Astrocyte of the spinal cord (primary cell): ENCODE data around the gene BTBD16.

Source experiments
- DNase-seq: peaks from one replicate; pipeline ENCODE4 v3.0.0; 2011; ENCODE audit warnings: low read depth, low spot score
- H3K4me3 ChIP-seq: 2 replicates; pipeline ENCODE4 v1.5.1; 2011; ENCODE audit warnings: low read depth, mild to moderate bottlenecking, low read length, moderate library complexity
- in situ Hi-C: cut with HindIII; loops from 2 replicates; pipeline ENCODE4 v1.10.0; 2017; ENCODE audit warnings: low sequenced_read_pairs
- TF ChIP-seq, protein P1 (sequence below): IDR thresholded peaks from 2 replicates; pipeline ENCODE4 v1.5.1; 2012; ENCODE audit warnings: low read depth, mild to moderate bottlenecking, low read length, inconsistent platforms

Gene BTBD16

DNA sequence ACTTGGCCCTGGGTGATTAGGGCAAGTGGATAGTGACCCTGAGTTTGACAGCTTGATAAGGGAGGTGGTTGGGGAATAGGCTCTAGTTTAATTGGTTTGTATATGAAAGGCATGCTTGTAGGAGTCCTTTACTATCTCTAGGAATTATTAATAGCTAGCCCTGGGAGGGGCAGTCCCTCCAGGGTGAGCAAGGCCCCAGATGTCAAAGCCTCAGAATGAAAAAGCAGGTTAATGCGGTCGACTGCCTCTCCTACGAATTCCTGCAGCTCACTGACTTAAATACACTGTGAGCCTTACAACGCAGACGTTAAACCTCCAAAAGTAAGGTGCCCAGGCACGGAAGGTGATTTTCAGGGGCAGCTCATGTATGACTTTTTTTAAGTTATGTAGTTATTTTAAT lies 5.2 kb upstream of the BTBD16 start:
- in situ Hi-C loops = no loop called here
- DNase-seq = no peak
- TF ChIP-seq, protein P1, sequence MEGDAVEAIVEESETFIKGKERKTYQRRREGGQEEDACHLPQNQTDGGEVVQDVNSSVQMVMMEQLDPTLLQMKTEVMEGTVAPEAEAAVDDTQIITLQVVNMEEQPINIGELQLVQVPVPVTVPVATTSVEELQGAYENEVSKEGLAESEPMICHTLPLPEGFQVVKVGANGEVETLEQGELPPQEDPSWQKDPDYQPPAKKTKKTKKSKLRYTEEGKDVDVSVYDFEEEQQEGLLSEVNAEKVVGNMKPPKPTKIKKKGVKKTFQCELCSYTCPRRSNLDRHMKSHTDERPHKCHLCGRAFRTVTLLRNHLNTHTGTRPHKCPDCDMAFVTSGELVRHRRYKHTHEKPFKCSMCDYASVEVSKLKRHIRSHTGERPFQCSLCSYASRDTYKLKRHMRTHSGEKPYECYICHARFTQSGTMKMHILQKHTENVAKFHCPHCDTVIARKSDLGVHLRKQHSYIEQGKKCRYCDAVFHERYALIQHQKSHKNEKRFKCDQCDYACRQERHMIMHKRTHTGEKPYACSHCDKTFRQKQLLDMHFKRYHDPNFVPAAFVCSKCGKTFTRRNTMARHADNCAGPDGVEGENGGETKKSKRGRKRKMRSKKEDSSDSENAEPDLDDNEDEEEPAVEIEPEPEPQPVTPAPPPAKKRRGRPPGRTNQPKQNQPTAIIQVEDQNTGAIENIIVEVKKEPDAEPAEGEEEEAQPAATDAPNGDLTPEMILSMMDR = no peak

DNA sequence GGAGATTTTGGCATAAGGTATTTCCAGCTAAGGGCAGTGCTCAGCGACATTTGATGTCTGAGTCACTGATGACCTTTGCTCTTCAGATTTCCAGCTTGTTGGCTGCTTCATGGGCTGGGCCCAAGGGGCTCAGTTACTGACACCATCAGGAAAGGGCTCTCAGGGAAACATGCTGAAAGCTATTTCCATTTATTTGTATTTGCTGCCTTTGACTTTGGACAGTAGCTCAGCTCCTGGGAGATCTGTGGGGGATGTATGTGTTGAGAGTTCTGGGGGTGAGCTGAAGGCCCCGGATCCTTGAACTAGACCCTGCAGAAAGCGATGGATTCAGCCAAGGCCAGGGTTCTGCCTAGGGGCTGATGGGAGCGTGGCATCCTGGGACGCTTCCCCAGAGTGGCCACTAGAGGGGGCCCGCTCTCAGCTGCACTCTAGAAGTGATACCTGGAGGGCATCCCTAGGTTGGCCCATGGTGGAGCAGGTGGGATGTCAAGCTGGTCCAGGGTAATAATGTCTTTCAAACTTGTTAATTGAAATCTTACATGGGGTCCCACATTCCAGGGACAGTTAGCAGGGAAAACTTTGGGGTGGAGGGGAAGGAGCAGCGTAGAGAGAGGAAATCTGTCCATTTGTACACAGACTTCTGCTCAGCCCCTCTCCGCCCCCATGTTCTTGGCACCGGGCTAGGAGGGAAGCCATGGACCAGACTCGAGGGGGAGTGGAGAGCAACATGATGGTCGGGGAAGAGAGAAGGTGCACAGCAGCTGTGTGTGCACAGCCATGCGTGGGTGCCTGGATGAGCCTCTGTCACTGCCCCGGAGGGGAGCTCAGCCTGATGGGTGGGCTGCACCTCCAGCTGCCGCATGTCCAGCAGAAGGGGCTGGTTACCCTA lies 3.0 kb upstream of the BTBD16 start:
- H3K4me3 ChIP-seq = no peak overlapping the region
- DNase-seq = peak; percentile 29
- TF ChIP-seq, protein P1 = peak; percentile 100
- in situ Hi-C loops = no loop called here

More for the DNA sequence above, 5.2 kb upstream of the BTBD16 start:
- no peak overlapping the region for H3K4me3 ChIP-seq

DNA sequence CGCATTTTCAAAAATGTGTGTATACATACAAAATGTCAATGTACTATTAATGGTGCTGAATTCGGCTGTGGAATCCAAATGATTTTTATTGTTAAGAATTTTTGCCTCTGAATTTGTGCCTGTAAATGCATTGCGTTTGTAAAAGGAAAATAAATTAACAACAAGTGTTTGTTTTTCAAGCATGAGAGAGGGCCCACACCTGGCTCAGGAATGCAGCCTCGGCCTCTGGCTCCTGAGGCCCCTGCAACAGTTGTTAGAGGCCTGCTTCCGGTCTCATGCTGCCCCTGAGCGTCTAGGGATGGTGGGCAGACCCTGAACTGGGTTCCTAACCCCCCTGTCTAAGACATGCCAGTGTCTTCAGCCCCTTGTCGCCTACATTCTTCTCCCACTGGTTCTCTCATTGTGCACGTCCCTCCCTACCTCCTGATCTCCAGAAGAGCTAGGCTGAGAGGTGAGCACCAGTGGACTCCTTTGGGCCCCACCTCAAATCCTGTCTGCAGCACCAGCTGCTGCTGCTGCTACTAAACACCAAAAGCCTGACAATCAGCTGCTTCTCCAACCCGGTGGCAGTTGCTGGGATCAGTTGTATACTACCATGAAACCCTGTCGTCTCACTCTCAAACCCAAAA lies 1.9 kb upstream of the BTBD16 start:
- no peak overlapping the region for H3K4me3 ChIP-seq
- DNase-seq = no peak
- in situ Hi-C loops = no loop called here
- TF ChIP-seq, protein P1 = no peak

DNA sequence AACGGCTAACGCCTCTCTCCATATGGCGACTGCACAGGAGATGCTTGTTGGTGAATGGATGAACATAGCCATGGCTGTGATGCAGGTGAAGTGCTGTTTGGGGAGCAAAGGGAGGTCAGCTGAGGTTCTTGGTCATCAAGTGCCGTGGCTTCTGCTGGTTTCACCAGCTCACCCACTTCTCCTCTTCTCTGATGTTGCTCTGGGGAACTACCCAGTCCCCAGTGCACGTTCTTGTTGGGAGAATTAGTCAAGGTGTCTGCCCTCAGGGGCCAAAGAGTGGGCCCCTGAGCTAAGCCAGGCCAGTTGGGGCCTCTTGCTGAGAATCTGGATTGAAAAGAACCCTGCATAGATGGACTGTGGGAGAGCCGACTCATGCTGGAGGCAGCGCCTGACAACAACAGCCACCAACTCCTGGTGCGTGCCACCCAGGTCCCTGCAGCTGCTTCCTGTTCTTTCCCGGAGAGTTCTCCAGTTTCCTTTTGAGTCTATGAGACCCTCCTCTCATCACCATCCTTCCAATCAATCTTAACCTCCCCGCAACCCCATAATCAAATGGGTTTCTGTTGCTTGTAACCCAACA lies 3.0 kb downstream of the BTBD16 start:
- DNase-seq = no peak
- in situ Hi-C loops = no loop called here
- H3K4me3 ChIP-seq = no peak overlapping the region
- TF ChIP-seq, protein P1 = no peak

DNA sequence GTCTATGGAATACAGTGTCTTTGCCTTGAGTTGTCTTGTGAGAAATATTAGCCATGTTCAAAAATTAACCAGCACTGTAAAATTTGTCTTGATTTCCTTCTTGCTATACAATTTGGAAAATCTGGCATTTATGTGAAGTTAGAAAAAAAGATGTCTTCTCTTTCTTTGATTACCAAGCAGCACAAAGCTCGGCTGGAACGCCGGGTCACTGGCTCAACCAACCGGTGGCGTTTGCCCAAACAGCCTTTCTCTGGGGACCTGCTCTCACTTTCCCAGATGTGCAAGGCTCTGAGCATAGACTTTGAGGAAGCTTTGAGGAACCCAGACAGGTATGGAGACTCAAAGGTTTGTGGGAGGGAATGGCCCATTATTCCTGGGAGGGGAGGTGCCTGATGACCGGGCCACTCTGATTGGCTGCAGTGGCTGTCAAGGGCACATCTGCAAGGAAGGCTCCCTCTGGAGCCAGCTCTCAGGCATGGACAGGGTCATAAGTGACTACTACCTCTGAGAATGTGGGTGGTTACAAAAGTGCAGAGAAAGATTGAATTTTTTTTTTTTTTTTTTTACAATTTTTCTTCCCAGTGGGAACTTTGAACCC lies 5.6 kb downstream of the BTBD16 start:
- in situ Hi-C loops = no loop called here
- H3K4me3 ChIP-seq = no peak overlapping the region
- TF ChIP-seq, protein P1 = no peak
- DNase-seq = peak; percentile 48

DNA sequence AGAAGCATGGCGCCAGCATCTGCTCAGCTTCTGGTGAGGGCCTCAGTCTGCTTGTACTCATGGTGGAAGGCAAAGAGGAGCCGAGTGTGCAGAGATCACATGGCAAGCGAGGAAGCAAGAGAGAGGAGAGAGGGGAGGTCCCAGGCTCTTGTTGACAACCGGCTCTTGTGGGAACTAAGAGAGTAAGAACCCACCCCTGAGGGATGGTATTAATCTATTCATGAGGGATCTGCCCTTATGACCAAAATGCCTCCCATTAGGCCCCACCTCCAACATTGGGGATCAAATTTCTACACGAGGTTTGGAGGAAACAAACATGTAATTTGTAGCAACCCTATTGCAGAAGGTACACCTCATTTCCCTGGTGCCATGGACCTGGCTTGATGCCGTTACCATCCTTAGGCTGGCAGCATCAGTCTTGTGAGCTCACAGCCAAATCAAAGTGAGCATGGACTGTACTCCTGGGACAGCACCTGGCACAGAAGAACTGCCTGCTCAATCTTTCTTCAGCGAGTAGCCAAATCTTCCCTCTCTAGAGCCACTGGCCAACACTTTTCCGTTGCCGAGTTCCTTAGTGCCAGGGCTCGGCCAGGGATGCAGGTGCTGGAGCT lies 6.5 kb downstream of the BTBD16 start:
- no peak overlapping the region for H3K4me3 ChIP-seq
- in situ Hi-C loops = no loop called here
- TF ChIP-seq, protein P1 = no peak
- no peak for DNase-seq
